Left lung (tissue), 10 donors: Measurements from ENCODE around the gene SCN3A. TPM values are rescaled to one million over a fixed set of nuclear protein-coding genes. Genes with fewer than 3 reads are reported as not detected.

Source experiments
- ATAC-seq: fragments of 200-7000 bp; cut with Tn5 transposase; one replicate; pipeline ENCODE4 v1.9.1; 2020; ENCODE audit warnings: moderate library complexity
- DNase-seq, 4 donors: peaks; one replicate each; pipeline ENCODE4 v3.0.0-alpha.2; 2013 to 2020
- H3K27ac ChIP-seq, 2 donors: fragments of 200-600 bp; sonication (generic) in 1 of 2; one replicate each; pipeline versions ENCODE4 v1.5.0 to v1.8.0; 2020 to 2021
- H3K27me3 ChIP-seq, 2 donors: fragments of 200-600 bp; sonication (generic) in 1 of 2; one replicate each; pipeline versions ENCODE4 v1.5.0 to v1.8.0; 2020 to 2021
- H3K36me3 ChIP-seq, 2 donors: fragments of 200-600 bp; sonication (generic) in 1 of 2; one replicate each; pipeline versions ENCODE4 v1.5.0 to v1.8.0; 2020 to 2021
- H3K4me1 ChIP-seq, 2 donors: fragments of 200-600 bp; one replicate each; pipeline ENCODE4 v1.8.0; 2021
- H3K4me3 ChIP-seq, 2 donors: fragments of 200-600 bp; sonication (generic) in 1 of 2; one replicate each; pipeline versions ENCODE4 v1.5.0 to v1.8.0; 2020 to 2021; ENCODE audit warnings: mild to moderate bottlenecking in 1 of 2
- H3K9me3 ChIP-seq, 2 donors: fragments of 200-600 bp; sonication (generic) in 1 of 2; one replicate each; pipeline versions ENCODE4 v1.5.0 to v1.8.0; 2020 to 2021
- intact Hi-C, 2 donors: fragments of 100-400 bp; cut with DNase I; formaldehyde crosslinking; loops; one replicate each; pipeline versions ENCODE4 v1.11.2 to v1.14.2; 2022
- polyA plus RNA-seq, 6 donors: library from polyadenylated mRNA; unstranded; fragments of 120-200 nt; gene quantifications; one replicate each; pipeline ENCODE4 v1.2.1, GENCODE V29; 2013; ENCODE audit not compliant: insufficient read length in 6 of 6
- total RNA-seq, 2 donors: library from RNA; stranded (reverse); fragmentation: NEBNext Ultra II Directional; extraction: Animal tissue kit (Norgen Biotek cat#: 25700); gene quantifications; one replicate each; pipeline ENCODE4 v1.2.1, GENCODE V29; 2021
- TF ChIP-seq, protein P1 (sequence below), 2 donors: fragments of 200-600 bp; sonication (generic) in 1 of 2; IDR thresholded peaks; one replicate each; pipeline versions ENCODE4 v1.5.0 to v1.8.0; 2021; ENCODE audit warnings: antibody characterized with exemption in 2 of 2
- donor health status: DM: no; HTN: yes; CAD: no.
- donor health status: DM: no; HTN: no; CAD: no.

The SCN3A gene
- total and polyA plus RNA-seq, 8 donors: 0.35 to 1.6 (median 0.95) TPM

DNA sequence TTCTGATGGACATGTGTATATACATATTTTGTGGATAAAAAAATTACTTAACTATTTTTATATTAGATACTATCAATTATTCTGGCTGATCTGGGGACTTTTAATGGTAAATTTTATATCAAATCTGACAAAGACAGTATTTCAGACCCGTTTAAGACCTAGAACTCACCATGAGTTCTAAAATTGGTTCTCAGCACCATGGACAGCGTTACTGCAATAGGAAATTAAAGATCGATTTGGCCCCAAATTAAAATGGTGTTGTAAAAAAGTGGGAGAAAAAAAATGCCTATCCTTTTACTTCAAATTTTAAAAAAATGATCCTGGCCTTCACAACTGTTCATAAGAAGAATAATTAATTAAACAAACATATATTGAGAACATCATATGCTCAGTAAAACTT is 34.4 kb upstream of the SCN3A start:
- no peak overlapping the region for H3K4me3 ChIP-seq
- H3K9me3 ChIP-seq: no peaks in the 10 kb centered on the region
- H3K4me1 ChIP-seq: no peaks in the 10 kb centered on the region
- intact Hi-C loops: no loop called here
- H3K27me3 ChIP-seq: no peaks in the 10 kb centered on the region
- TF ChIP-seq, protein P1, sequence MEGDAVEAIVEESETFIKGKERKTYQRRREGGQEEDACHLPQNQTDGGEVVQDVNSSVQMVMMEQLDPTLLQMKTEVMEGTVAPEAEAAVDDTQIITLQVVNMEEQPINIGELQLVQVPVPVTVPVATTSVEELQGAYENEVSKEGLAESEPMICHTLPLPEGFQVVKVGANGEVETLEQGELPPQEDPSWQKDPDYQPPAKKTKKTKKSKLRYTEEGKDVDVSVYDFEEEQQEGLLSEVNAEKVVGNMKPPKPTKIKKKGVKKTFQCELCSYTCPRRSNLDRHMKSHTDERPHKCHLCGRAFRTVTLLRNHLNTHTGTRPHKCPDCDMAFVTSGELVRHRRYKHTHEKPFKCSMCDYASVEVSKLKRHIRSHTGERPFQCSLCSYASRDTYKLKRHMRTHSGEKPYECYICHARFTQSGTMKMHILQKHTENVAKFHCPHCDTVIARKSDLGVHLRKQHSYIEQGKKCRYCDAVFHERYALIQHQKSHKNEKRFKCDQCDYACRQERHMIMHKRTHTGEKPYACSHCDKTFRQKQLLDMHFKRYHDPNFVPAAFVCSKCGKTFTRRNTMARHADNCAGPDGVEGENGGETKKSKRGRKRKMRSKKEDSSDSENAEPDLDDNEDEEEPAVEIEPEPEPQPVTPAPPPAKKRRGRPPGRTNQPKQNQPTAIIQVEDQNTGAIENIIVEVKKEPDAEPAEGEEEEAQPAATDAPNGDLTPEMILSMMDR (IDR thresholded peaks at IDR 0.05): no peak
- H3K27ac ChIP-seq: no peak overlapping the region
- ATAC-seq (peak; percentile 41), DNase-seq (peak in 2 of 4 donors; percentile 11 to 20)
- no peaks in the 10 kb centered on the region for H3K36me3 ChIP-seq

DNA sequence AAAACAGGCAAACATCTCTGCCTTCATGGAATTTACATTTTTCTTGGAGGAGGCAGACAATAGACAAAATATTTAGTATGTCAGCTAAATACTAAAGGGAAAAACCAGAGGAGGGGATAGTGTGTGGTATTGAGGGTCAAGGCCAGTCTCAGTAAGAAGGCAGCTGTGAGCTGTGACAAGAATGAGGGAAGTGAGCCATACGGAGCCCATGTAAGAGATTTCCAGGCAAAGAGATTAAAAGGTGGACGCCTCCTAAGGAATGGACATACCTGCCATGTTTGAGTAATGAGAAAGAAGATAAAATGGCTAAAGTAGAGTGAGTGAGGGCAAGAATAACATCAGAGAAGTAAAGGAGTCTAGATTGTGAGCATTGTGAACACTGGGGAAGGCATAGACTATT is 33.2 kb upstream of the SCN3A start:
- H3K27ac ChIP-seq: no peak overlapping the region
- H3K4me1 ChIP-seq: no peaks in the 10 kb centered on the region
- intact Hi-C loops: no loop called here
- H3K36me3 ChIP-seq: no peaks in the 10 kb centered on the region
- DNase-seq (no peak), ATAC-seq (no peak)
- H3K27me3 ChIP-seq: no peaks in the 10 kb centered on the region
- TF ChIP-seq, protein P1 (IDR thresholded peaks at IDR 0.05): no peak
- no peaks in the 10 kb centered on the region for H3K9me3 ChIP-seq
- no peak overlapping the region for H3K4me3 ChIP-seq

DNA sequence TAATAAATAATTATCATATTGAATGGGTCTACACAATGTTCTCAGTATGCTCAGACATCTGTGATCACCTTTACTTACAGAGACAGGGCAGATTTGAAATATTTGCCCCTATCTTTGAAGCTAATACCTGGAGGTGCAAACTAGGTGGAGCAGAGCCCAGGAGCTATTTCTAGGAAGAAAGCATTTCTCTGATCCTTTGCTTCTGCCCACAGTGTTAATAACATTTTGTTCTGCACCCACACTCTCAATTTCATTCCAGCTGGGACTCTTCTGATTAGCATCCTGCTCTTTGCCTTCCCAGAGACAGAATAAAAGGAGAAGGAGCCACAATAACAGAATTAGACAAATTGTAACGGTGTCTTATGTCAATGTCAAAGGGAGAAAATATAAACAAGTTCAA is 23.7 kb upstream of the SCN3A start:
- intact Hi-C loops: no loop called here
- no peak overlapping the region for H3K27ac ChIP-seq
- TF ChIP-seq, protein P1 (IDR thresholded peaks at IDR 0.05): no peak
- no peak for ATAC-seq
- no peaks in the 10 kb centered on the region for H3K4me1 ChIP-seq
- H3K36me3 ChIP-seq: no peaks in the 10 kb centered on the region
- H3K4me3 ChIP-seq: no peak overlapping the region
- DNase-seq: no peak
- H3K9me3 ChIP-seq: no peaks in the 10 kb centered on the region
- no peaks in the 10 kb centered on the region for H3K27me3 ChIP-seq

DNA sequence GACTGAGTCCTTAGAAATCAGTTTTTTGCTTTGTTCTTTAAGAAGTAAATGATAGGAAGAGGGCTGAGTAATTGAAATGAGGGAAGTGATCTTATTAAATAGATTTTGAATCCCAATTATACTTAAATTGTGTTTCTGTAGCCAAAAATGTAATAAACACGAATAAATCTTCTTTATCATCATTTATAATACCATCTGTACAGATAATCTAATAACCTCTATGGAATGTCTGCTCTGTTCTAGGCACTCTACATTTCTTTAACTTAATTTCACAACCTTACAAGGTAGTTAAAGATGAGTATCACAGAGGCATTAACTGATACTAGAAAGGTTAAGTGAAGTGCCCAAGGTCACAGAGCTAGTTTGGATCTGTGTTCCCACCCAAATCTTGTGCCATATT is 21.1 kb upstream of the SCN3A start:
- no peak for ATAC-seq
- intact Hi-C loops: no loop called here
- Histone ChIP-seq H3K27me3 (no peaks in the 10 kb centered on the region), H3K4me1 (no peaks in the 10 kb centered on the region), H3K9me3 (no peaks in the 10 kb centered on the region), H3K27ac (no peak overlapping the region), H3K4me3 (no peak overlapping the region), H3K36me3 (no peaks in the 10 kb centered on the region)
- DNase-seq: no peak
- TF ChIP-seq, protein P1 (IDR thresholded peaks at IDR 0.05): no peak

DNA sequence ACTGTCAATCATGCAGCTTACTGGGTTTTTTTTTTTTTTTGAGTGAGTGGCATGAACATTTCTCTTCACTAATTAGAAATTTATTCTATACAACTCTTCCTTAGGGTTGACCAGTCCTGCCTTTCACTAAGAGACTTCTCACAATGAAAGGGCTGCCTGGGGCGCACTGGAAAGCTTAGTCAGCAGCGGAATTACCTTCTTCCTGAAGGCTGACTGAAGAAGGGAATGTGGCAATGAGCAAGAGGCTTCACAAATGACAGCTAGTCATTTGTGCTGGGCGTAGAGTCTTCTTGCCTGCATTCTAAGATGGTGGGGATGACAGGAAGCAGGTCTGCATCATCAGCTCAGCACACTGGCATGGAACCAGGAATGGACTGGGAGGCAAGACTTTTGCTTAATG is 15.6 kb upstream of the SCN3A start:
- Histone ChIP-seq H3K27me3 (no peaks in the 10 kb centered on the region), H3K4me3 (no peak overlapping the region), H3K36me3 (no peaks in the 10 kb centered on the region), H3K9me3 (no peaks in the 10 kb centered on the region), H3K4me1 (no peaks in the 10 kb centered on the region), H3K27ac (no peak overlapping the region)
- no peak for DNase-seq
- TF ChIP-seq, protein P1 (IDR thresholded peaks at IDR 0.05): no peak
- intact Hi-C loops: no loop called here
- no peak for ATAC-seq
